Renal cortex interstitium (tissue), 11 donors: ENCODE data around the gene TSR1. TPM values are rescaled to one million over a fixed set of nuclear protein-coding genes. Genes with fewer than 3 reads are reported as not detected.
"Not testable (repeated sequence)": the region's sequence is repeated elsewhere in the genome, so short reads cannot be mapped to it uniquely, and the experiment has no call there.

ENCODE experiments used
- DNase-seq, 11 donors: peaks; one replicate each; pipeline ENCODE4 v3.0.0-alpha.2; 2013; ENCODE audit warnings: low read depth in 9 of 11, low spot score in 4 of 11; ENCODE audit errors: extremely low read depth in 1 of 11
- polyA plus RNA-seq, 3 donors: library from polyadenylated mRNA; unstranded; fragments of 120-200 nt; gene quantifications; one replicate each; pipeline ENCODE4 v1.2.1, GENCODE V29; 2013; ENCODE audit not compliant: insufficient read length in 3 of 3

Gene TSR1
- polyA plus RNA-seq, 3 donors: 38.7 to 41.4 (median 40.6) TPM

- DNase-seq: no peak
Observed at GRCh38 chr17:2351269-2351668, 15.0 kb upstream of the TSR1 start.

GRCh38 chr17:2347805-2348685 is 11.8 kb upstream of the TSR1 start:
- DNase-seq: peak in 5 of 11 donors; percentile 40 to 75 (median 68)

- DNase-seq: no peak
Observed at GRCh38 chr17:2346475-2346874, 10.2 kb upstream of the TSR1 start.

GRCh38 chr17:2344528-2344927 is 8.3 kb upstream of the TSR1 start:
- DNase-seq: no peak

GRCh38 chr17:2343421-2343820 is 7.2 kb upstream of the TSR1 start:
- DNase-seq: no peak

GRCh38 chr17:2338315-2338657 is 2.0 kb upstream of the TSR1 start:
- DNase-seq: no peak

- DNase-seq: peak in 2 of 11 donors; percentile 29 to 56
Observed at GRCh38 chr17:2337544-2338314, 1.5 kb upstream of the TSR1 start.

GRCh38 chr17:2336852-2337543 is 741 bp upstream of the TSR1 start, which contains the start of gene SGSM2:
TSS of gene SGSM2 (plus strand) at chr17:2337501. CDS start at chr17:2337689, 188 bp downstream.
- peak in 2 of 11 donors; percentile 44 to 63 for DNase-seq

- DNase-seq: no peak
Observed at GRCh38 chr17:2335726-2336214, 487 bp downstream of the TSR1 start.

- DNase-seq: no peak
Observed at GRCh38 chr17:2331303-2331702, 5.0 kb downstream of the TSR1 start.

GRCh38 chr17:2323629-2324314 is 12.5 kb downstream of the TSR1 start:
- DNase-seq: no peak

- no peak for DNase-seq
Observed at GRCh38 chr17:2321399-2321798, 14.9 kb downstream of the TSR1 start.

GRCh38 chr17:2319051-2319450 is 17.2 kb downstream of the TSR1 start:
- DNase-seq: no peak

GRCh38 chr17:2317796-2318195 is 18.5 kb downstream of the TSR1 start:
- DNase-seq: no peak

GRCh38 chr17:2316916-2317205 is 19.4 kb downstream of the TSR1 start:
- not testable (repeated sequence) for DNase-seq

- DNase-seq: no peak
Observed at GRCh38 chr17:2312736-2313135, 23.5 kb downstream of the TSR1 start.

- peak in 4 of 11 donors; percentile 3 to 15 (median 8) for DNase-seq
Observed at GRCh38 chr17:2309338-2310154, 26.7 kb downstream of the TSR1 start.

GRCh38 chr17:2304931-2305330 is 31.3 kb downstream of the TSR1 start:
- DNase-seq: no peak
